ENCODE results near the gene PLCB2.

- TF ChIP-seq BHLHE40 (IDR thresholded peaks at IDR 0.05; ENCODE audit: low read length): no peak
- TF ChIP-seq FOXK2 (conservative IDR thresholded peaks at IDR 0.05 in 1 of 2, IDR thresholded peaks at IDR 0.05 in 1 of 2; ENCODE audit: low read depth in 2 of 2): no peak
- no peak for TF ChIP-seq ZFPM2 (CRISPR knock-in tag; IDR thresholded peaks at IDR 0.05)
- TF ChIP-seq SMARCC2 (IDR thresholded peaks at IDR 0.05; ENCODE audit: low read depth): no peak
- no peak for TF ChIP-seq UBTF (IDR thresholded peaks at IDR 0.05; ENCODE audit: borderline replicate concordance in 1 of 2, low read depth in 2 of 2, low read length in 2 of 2)
- no peak for TF ChIP-seq MEIS2 (IDR thresholded peaks at IDR 0.05; ENCODE audit: partially characterized antibody)
- TF ChIP-seq MGA (IDR thresholded peaks at IDR 0.05): no peak
These were observed 65.1 kb downstream of the PLCB2 start for GRCh38 chr15:40242601-40243000.
